Esophagus muscularis mucosa (tissue), 4 donors: Measurements from ENCODE around the gene L3MBTL4. TPM values are rescaled to one million over a fixed set of nuclear protein-coding genes. Genes with fewer than 3 reads are reported as not detected.

ENCODE experiments used
- DNase-seq: peaks from one replicate; pipeline ENCODE4 v3.0.0-alpha.2; 2017; ENCODE audit errors: extremely low spot score
- H3K27ac ChIP-seq, 4 donors: fragments of 200-600 bp; sonication (generic); replicated peaks in 1 of 4; 1 replicate in 3 of 4; 2 replicates in 1 of 4; pipeline ENCODE4 v1.5.1; 2016 to 2019; ENCODE audit warnings: mild to moderate bottlenecking in 1 of 4
- H3K27me3 ChIP-seq, 4 donors: fragments of 200-600 bp; sonication (generic); one replicate each; pipeline versions ENCODE4 v1.5.1 to v1.6.0; 2016 to 2019
- H3K36me3 ChIP-seq, 4 donors: fragments of 200-600 bp; sonication (generic); one replicate each; pipeline ENCODE4 v1.5.1; 2016 to 2019
- H3K4me1 ChIP-seq, 4 donors: fragments of 200-600 bp; sonication (generic); one replicate each; pipeline ENCODE4 v1.5.1; 2016 to 2019
- H3K4me3 ChIP-seq, 4 donors: fragments of 200-600 bp; sonication (generic); 1 replicate in 2 of 4; 2 replicates in 2 of 4; pipeline ENCODE4 v1.5.1; 2016 to 2019; ENCODE audit warnings: mild to moderate bottlenecking in 4 of 4, moderate library complexity in 1 of 4
- H3K9me3 ChIP-seq, 4 donors: fragments of 200-600 bp; sonication (generic); 1 replicate in 3 of 4; 2 replicates in 1 of 4; pipeline ENCODE4 v1.5.1; 2016 to 2019
- EP300 ChIP-seq: sonication (generic); formaldehyde crosslinking; IDR thresholded peaks from one replicate; pipeline ENCODE4 v1.6.1; 2017; ENCODE audit warnings: antibody characterized with exemption
- POLR2A ChIP-seq: fragments of 450-650 bp; IDR thresholded peaks from one replicate; pipeline ENCODE4 v1.6.1; 2017; ENCODE audit warnings: antibody characterized with exemption, moderate library complexity, mild to moderate bottlenecking, low read depth
- POLR2AphosphoS5 ChIP-seq, 2 donors: sonication (generic); formaldehyde crosslinking; IDR thresholded peaks; one replicate each; pipeline ENCODE4 v1.6.1; 2017; ENCODE audit warnings: antibody characterized with exemption in 2 of 2
- WGBS: methylation state at CpG from one replicate; pipeline ENCODE4 v1.1.5; 2018; 5-methylcytosine and 5-hydroxymethylcytosine counted together
- intact Hi-C: fragments of 100-400 bp; cut with DNase I; formaldehyde crosslinking; loops from one replicate; pipeline ENCODE4 v1.15.1; 2023
- small RNA-seq, 3 donors: library from RNA; depleted of rRNA; stranded (forward); fragments of <200 nt; gene quantifications; one replicate each; pipeline ENCODE3, GENCODE V24; 2016
- total RNA-seq, 4 donors: library from RNA; depleted of rRNA; stranded (reverse); fragments of >200 nt; gene quantifications; one replicate each; pipeline versions ENCODE4 v1.1.0 to v1.2.1, GENCODE V29; 2016
- TF ChIP-seq, protein P1 (sequence below), 3 experiments: fragments of 200-600 bp in 2 of 3; fragments of 450-650 bp in 1 of 3; sonication (generic) in 2 of 3; IDR thresholded peaks; one replicate each; pipeline ENCODE4 v1.5.1; 2017 to 2019; ENCODE audit warnings: antibody characterized with exemption in 3 of 3, mild to moderate bottlenecking in 2 of 3, moderate library complexity in 1 of 3

L3MBTL4 gene
- total RNA-seq, 4 donors from 2014 or later = 1.0 to 2.9 (median 1.6) TPM

DNA sequence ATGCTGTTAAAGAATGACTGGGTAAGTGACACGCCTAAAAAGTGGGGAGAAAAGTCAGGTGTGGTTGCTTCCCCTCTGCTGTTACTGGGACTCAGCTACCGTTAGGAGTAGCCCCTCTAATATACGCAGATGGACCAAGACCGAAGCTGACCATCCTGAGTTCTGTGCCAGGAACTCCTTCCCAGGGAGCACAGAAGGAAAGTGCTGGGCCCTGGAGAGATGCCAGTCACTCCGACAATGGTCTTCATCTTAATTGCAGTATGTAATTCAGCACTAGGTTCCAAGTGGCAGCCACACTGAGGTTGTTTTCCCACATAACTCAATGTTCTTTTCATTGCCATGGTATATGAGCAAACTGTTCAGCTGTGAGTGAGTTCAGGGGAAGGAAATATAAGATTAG is 499.8 kb downstream of the L3MBTL4 start:
- no peaks in the 10 kb centered on the region for H3K36me3 ChIP-seq
- WGBS = 72% methylated on average over 5 of the region's 5 CpGs
- H3K27me3 ChIP-seq = no peaks in the 10 kb centered on the region
- intact Hi-C loops = no loop called here
- H3K9me3 ChIP-seq = no peaks in the 10 kb centered on the region
- TF ChIP-seq EP300 (no peak), POLR2AphosphoS5 (IDR thresholded peaks at IDR 0.05) (no peak), POLR2A (no peak)
- TF ChIP-seq, protein P1, sequence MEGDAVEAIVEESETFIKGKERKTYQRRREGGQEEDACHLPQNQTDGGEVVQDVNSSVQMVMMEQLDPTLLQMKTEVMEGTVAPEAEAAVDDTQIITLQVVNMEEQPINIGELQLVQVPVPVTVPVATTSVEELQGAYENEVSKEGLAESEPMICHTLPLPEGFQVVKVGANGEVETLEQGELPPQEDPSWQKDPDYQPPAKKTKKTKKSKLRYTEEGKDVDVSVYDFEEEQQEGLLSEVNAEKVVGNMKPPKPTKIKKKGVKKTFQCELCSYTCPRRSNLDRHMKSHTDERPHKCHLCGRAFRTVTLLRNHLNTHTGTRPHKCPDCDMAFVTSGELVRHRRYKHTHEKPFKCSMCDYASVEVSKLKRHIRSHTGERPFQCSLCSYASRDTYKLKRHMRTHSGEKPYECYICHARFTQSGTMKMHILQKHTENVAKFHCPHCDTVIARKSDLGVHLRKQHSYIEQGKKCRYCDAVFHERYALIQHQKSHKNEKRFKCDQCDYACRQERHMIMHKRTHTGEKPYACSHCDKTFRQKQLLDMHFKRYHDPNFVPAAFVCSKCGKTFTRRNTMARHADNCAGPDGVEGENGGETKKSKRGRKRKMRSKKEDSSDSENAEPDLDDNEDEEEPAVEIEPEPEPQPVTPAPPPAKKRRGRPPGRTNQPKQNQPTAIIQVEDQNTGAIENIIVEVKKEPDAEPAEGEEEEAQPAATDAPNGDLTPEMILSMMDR (IDR thresholded peaks at IDR 0.05) = no peak
- H3K4me1 ChIP-seq = no peaks in the 10 kb centered on the region
- H3K4me3 ChIP-seq = no peak overlapping the region
- no peak overlapping the region for H3K27ac ChIP-seq
- peak; percentile 68 for DNase-seq

DNA sequence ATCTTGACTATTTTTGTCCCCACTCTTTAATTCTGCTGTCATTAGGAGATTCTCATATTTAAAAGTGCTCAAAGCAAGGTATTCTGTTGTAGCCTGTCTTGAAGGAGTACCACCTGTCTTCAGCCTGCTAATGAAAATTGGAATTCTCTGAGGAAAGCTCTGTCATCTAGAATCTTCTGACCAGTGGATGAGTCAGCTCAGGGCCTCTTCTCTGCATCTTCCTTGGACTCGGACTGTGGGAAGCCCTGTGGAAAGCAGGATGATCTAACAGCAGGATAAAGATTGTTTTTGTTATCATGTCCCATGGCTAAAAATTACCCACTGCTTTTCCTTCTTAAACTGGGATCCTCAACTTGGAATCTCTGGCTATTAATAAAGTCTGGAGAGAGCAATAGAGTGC is 500.7 kb downstream of the L3MBTL4 start:
- no peak overlapping the region for H3K4me3 ChIP-seq
- no peak for TF ChIP-seq POLR2AphosphoS5 (IDR thresholded peaks at IDR 0.05)
- no peak for TF ChIP-seq EP300
- TF ChIP-seq, protein P1 (IDR thresholded peaks at IDR 0.05) = no peak
- no peak for TF ChIP-seq POLR2A
- no peaks in the 10 kb centered on the region for H3K4me1 ChIP-seq
- no peak overlapping the region for H3K27ac ChIP-seq
- no peaks in the 10 kb centered on the region for H3K27me3 ChIP-seq
- H3K36me3 ChIP-seq = no peaks in the 10 kb centered on the region
- no peak for DNase-seq
- intact Hi-C loops = no loop called here
- 60% methylated on average over 1 of the region's 1 CpG for whole genome bisulfite sequencing
- H3K9me3 ChIP-seq = no peaks in the 10 kb centered on the region

DNA sequence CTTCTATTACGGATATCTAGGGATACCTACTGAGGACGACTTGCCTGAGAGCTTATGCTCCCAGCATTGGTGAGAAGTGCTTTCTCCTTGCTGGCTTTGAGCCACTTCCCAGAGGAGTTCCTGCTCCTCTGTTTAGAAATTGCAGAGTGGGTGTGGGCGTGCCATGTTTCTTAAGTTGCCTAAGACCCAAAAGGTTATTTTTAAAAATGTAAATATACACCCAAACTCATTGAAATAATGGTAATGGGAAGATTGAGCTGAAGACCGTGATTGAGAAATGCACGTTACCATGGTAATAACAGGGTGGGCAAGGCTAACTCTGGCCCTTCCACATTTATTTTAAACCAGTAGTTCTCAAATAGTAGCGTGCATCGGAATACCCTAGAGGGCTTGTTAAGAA is 502.1 kb downstream of the L3MBTL4 start:
- intact Hi-C loops = no loop called here
- DNase-seq = no peak
- H3K36me3 ChIP-seq = no peaks in the 10 kb centered on the region
- H3K27ac ChIP-seq = no peak overlapping the region
- H3K27me3 ChIP-seq = no peaks in the 10 kb centered on the region
- no peaks in the 10 kb centered on the region for H3K9me3 ChIP-seq
- TF ChIP-seq POLR2A (no peak), POLR2AphosphoS5 (IDR thresholded peaks at IDR 0.05) (no peak), EP300 (no peak)
- TF ChIP-seq, protein P1 (IDR thresholded peaks at IDR 0.05) = no peak
- H3K4me3 ChIP-seq = no peak overlapping the region
- H3K4me1 ChIP-seq = no peaks in the 10 kb centered on the region
- 80% methylated on average over 7 of the region's 7 CpGs for WGBS

DNA sequence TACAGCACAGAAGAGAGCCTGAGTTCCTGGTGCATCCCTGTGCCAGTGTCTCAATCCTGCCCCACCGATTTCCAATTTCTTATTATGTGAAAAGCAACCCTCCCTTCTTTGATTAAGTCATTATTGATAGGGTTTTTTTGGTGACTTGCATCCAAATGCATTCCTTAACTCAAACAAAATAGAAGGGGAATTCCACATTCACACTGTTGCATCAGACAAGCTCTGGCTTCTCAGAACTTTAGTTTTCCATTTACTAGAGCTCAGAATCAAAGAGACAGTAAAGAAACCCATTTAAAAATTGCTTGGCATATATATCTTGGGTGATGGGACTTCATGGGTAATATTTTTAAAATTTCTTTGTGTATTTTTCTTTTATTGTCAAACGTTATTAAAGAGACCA is 505.6 kb downstream of the L3MBTL4 start:
- Histone ChIP-seq H3K4me1 (no peaks in the 10 kb centered on the region), H3K9me3 (no peaks in the 10 kb centered on the region), H3K27ac (no peak overlapping the region), H3K4me3 (no peak overlapping the region), H3K27me3 (no peaks in the 10 kb centered on the region), H3K36me3 (no peaks in the 10 kb centered on the region)
- intact Hi-C loops = no loop called here
- TF ChIP-seq POLR2AphosphoS5 (IDR thresholded peaks at IDR 0.05) (no peak), POLR2A (no peak), EP300 (no peak)
- TF ChIP-seq, protein P1 (IDR thresholded peaks at IDR 0.05) = no peak
- DNase-seq = no peak
- WGBS = 56% methylated on average over 2 of the region's 2 CpGs

Small RNAs within 50 kb of the gene (small RNA-seq; reads per million reads assigned to genes)
- gene RNU5F-3P (0 reads per million in 3 donors), gene RNU6-349P (0 reads per million in 3 donors)
